GM21528 (cell line): ENCODE data around the gene KLHDC10.
A peak's percentile ranks its signal among the peaks of the same experiment; 100 is the strongest.
"Not testable (repeated sequence)": the region's sequence is repeated elsewhere in the genome, so short reads cannot be mapped to it uniquely, and the experiment has no call there.

Experiments used
- ATAC-seq: cut with Tn5 transposase; IDR thresholded peaks from one replicate; pipeline ENCODE4 v1.9.1; 2021; ENCODE audit warnings: mild to moderate bottlenecking, moderate library complexity; ENCODE audit not compliant: unreplicated experiment, low FRiP score

The KLHDC10 gene

GRCh38 chr7:130069978-130070860, at the start of gene KLHDC10:
KLHDC10 (plus strand) TSS chr7:130070534; CDS start chr7:130070644, 110 bp downstream.
- peak; percentile 98 for ATAC-seq

- no peak for ATAC-seq
These were observed 49.1 kb upstream of the KLHDC10 start for GRCh38 chr7:130021105-130021834.

- no peak for ATAC-seq
These were observed 48.2 kb upstream of the KLHDC10 start for GRCh38 chr7:130022115-130022514.

- ATAC-seq, result no peak
These were observed 47.6 kb upstream of the KLHDC10 start for GRCh38 chr7:130022623-130023175.

- ATAC-seq, result no peak
These were observed 45.9 kb upstream of the KLHDC10 start for GRCh38 chr7:130024390-130024789.

- ATAC-seq, result no peak
These were observed 37.6 kb upstream of the KLHDC10 start for GRCh38 chr7:130032698-130033097.

- no peak for ATAC-seq
These were observed 32.6 kb upstream of the KLHDC10 start for GRCh38 chr7:130037703-130038102.

- ATAC-seq, result no peak
These were observed 29.8 kb upstream of the KLHDC10 start for GRCh38 chr7:130040576-130040975.

GRCh38 chr7:130047831-130048230, 22.5 kb upstream of the KLHDC10 start:
- ATAC-seq, result no peak

- ATAC-seq, result no peak
These were observed 21.4 kb upstream of the KLHDC10 start for GRCh38 chr7:130048906-130049305.

GRCh38 chr7:130052250-130052649, 18.1 kb upstream of the KLHDC10 start:
- not testable (repeated sequence) for ATAC-seq

- ATAC-seq, result not testable (repeated sequence)
These were observed 15.1 kb upstream of the KLHDC10 start for GRCh38 chr7:130055198-130055597.

GRCh38 chr7:130062246-130062645, 8.1 kb upstream of the KLHDC10 start:
- ATAC-seq, result no peak

- ATAC-seq, result no peak
These were observed 7.3 kb upstream of the KLHDC10 start for GRCh38 chr7:130063036-130063435.

- ATAC-seq, result not testable (repeated sequence)
These were observed 5.8 kb upstream of the KLHDC10 start for GRCh38 chr7:130064580-130064926.

- ATAC-seq, result no peak
These were observed 4.7 kb upstream of the KLHDC10 start for GRCh38 chr7:130065500-130066152.

- ATAC-seq, result no peak
These were observed 956 bp upstream of the KLHDC10 start for GRCh38 chr7:130069179-130069977.

GRCh38 chr7:130070861-130071622, 708 bp downstream of the KLHDC10 start:
- ATAC-seq, result peak; percentile 7
